Measurements from ENCODE around the gene NEK4. TPM values are rescaled to one million over a fixed set of nuclear protein-coding genes. Genes with fewer than 3 reads are reported as not detected.

The NEK4 gene
- total and polyA plus RNA-seq, 4 experiments from 2014 or later, result 7.0 to 27.9 (median 19.8) TPM

- ChIA-PET POLR2A (ENCODE audit: partially characterized antibody) (no interaction called here), CTCF (ENCODE audit: partially characterized antibody) (no interaction called here)
- H3K36me3 ChIP-seq (ENCODE audit: insufficient read depth, low read length), result no peaks in the 10 kb centered on the region
- Mint-ChIP-seq H3K27me3 (peaks cover 0 to 5% of the 10 kb centered on the region in 2 donors), H3K9me3 (no peaks in the 10 kb centered on the region), H3K36me3 (no peaks in the 10 kb centered on the region), H3K4me3 (no peak overlapping the region), H3K27ac (no peak overlapping the region), H3K4me1 (no peaks in the 10 kb centered on the region)
- H3K9me3 ChIP-seq (ENCODE audit: control insufficient read depth in 1 of 2, low read length in 2 of 2), result no peaks in the 10 kb centered on the region
- no peak for DNase-seq
- no peak overlapping the region for H3K4me3 ChIP-seq (ENCODE audit: low read length in 2 of 2)
- H3K27ac ChIP-seq (ENCODE audit: low read depth, low read length), result no peak overlapping the region
- no peaks in the 10 kb centered on the region for H3K4me1 ChIP-seq (ENCODE audit: insufficient read depth, low read length)
- no peaks in the 10 kb centered on the region for H3K27me3 ChIP-seq (ENCODE audit: insufficient read depth, low read length)
- intact Hi-C loops (cut with micrococcal nuclease), result no loop called here
These were observed 12.4 kb upstream of the NEK4 start for GRCh38 chr3:52783211-52783555.

GRCh38 chr3:52782412-52783210 lies 11.9 kb upstream of the NEK4 start:
- no peak overlapping the region for H3K27ac Mint-ChIP-seq

GRCh38 chr3:52781741-52782140 lies 11.0 kb upstream of the NEK4 start:
- CTCF ChIA-PET (ENCODE audit: partially characterized antibody), result no interaction called here
- POLR2A ChIA-PET (ENCODE audit: partially characterized antibody), result no interaction called here
- Mint-ChIP-seq H3K9me3 (no peaks in the 10 kb centered on the region), H3K36me3 (no peaks in the 10 kb centered on the region), H3K27me3 (peaks cover 0 to 5% of the 10 kb centered on the region in 2 donors), H3K4me1 (no peaks in the 10 kb centered on the region), H3K4me3 (no peak overlapping the region), H3K27ac (no peak overlapping the region)
- intact Hi-C loops (cut with micrococcal nuclease), result no loop called here
- Histone ChIP-seq H3K9me3 (ENCODE audit: control insufficient read depth in 1 of 2, low read length in 2 of 2) (no peaks in the 10 kb centered on the region), H3K36me3 (ENCODE audit: insufficient read depth, low read length) (no peaks in the 10 kb centered on the region), H3K27ac (ENCODE audit: low read depth, low read length) (no peak overlapping the region), H3K4me3 (ENCODE audit: low read length in 2 of 2) (no peak overlapping the region), H3K4me1 (ENCODE audit: insufficient read depth, low read length) (no peaks in the 10 kb centered on the region), H3K27me3 (ENCODE audit: insufficient read depth, low read length) (no peaks in the 10 kb centered on the region)
- no peak for DNase-seq

More at GRCh38 chr3:52782412-52783210, 11.9 kb upstream of the NEK4 start:
- Histone ChIP-seq H3K36me3 (ENCODE audit: insufficient read depth, low read length) (no peaks in the 10 kb centered on the region), H3K4me1 (ENCODE audit: insufficient read depth, low read length) (no peaks in the 10 kb centered on the region), H3K4me3 (ENCODE audit: low read length in 2 of 2) (no peak overlapping the region), H3K27me3 (ENCODE audit: insufficient read depth, low read length) (no peaks in the 10 kb centered on the region), H3K9me3 (ENCODE audit: control insufficient read depth in 1 of 2, low read length in 2 of 2) (no peaks in the 10 kb centered on the region), H3K27ac (ENCODE audit: low read depth, low read length) (no peak overlapping the region)
- DNase-seq, result no peak
- no peaks in the 10 kb centered on the region for H3K4me1 Mint-ChIP-seq
- POLR2A ChIA-PET (ENCODE audit: partially characterized antibody), result no interaction called here
- peaks cover 0 to 5% of the 10 kb centered on the region in 2 donors for H3K27me3 Mint-ChIP-seq
- no peaks in the 10 kb centered on the region for H3K9me3 Mint-ChIP-seq
- H3K36me3 Mint-ChIP-seq, result no peaks in the 10 kb centered on the region
- CTCF ChIA-PET (ENCODE audit: partially characterized antibody), result no interaction called here
- intact Hi-C loops (cut with micrococcal nuclease), result no loop called here
- H3K4me3 Mint-ChIP-seq, result no peak overlapping the region

GRCh38 chr3:52779837-52780585 lies 9.3 kb upstream of the NEK4 start:
- no peaks in the 10 kb centered on the region for H3K36me3 Mint-ChIP-seq
- H3K4me1 Mint-ChIP-seq, result no peaks in the 10 kb centered on the region
- no peaks in the 10 kb centered on the region for H3K9me3 Mint-ChIP-seq
- Histone ChIP-seq H3K27ac (ENCODE audit: low read depth, low read length) (no peak overlapping the region), H3K4me3 (ENCODE audit: low read length in 2 of 2) (no peak overlapping the region), H3K36me3 (ENCODE audit: insufficient read depth, low read length) (no peaks in the 10 kb centered on the region), H3K9me3 (ENCODE audit: control insufficient read depth in 1 of 2, low read length in 2 of 2) (no peaks in the 10 kb centered on the region), H3K27me3 (ENCODE audit: insufficient read depth, low read length) (no peaks in the 10 kb centered on the region), H3K4me1 (ENCODE audit: insufficient read depth, low read length) (no peaks in the 10 kb centered on the region)
- no peak overlapping the region for H3K27ac Mint-ChIP-seq
- no peak overlapping the region for H3K4me3 Mint-ChIP-seq
- peaks cover 0 to 5% of the 10 kb centered on the region in 2 donors for H3K27me3 Mint-ChIP-seq
- ChIA-PET POLR2A (ENCODE audit: partially characterized antibody) (no interaction called here), CTCF (ENCODE audit: partially characterized antibody) (no interaction called here)
- intact Hi-C loops (cut with micrococcal nuclease), result no loop called here
- DNase-seq, result no peak

GRCh38 chr3:52779011-52779836 lies 8.5 kb upstream of the NEK4 start:
- H3K4me3 ChIP-seq (ENCODE audit: low read length in 2 of 2), result no peak overlapping the region
- no peaks in the 10 kb centered on the region for H3K27me3 ChIP-seq (ENCODE audit: insufficient read depth, low read length)
- H3K4me1 Mint-ChIP-seq, result no peaks in the 10 kb centered on the region
- POLR2A ChIA-PET (ENCODE audit: partially characterized antibody), result no interaction called here
- no peak overlapping the region for H3K4me3 Mint-ChIP-seq
- H3K9me3 Mint-ChIP-seq, result no peaks in the 10 kb centered on the region
- no peaks in the 10 kb centered on the region for H3K36me3 ChIP-seq (ENCODE audit: insufficient read depth, low read length)
- no peaks in the 10 kb centered on the region for H3K4me1 ChIP-seq (ENCODE audit: insufficient read depth, low read length)
- CTCF ChIA-PET (ENCODE audit: partially characterized antibody), result no interaction called here
- no peaks in the 10 kb centered on the region for H3K36me3 Mint-ChIP-seq
- no peak for DNase-seq
- H3K27ac Mint-ChIP-seq, result no peak overlapping the region
- H3K27ac ChIP-seq (ENCODE audit: low read depth, low read length), result no peak overlapping the region
- H3K27me3 Mint-ChIP-seq, result peaks cover 0 to 2% of the 10 kb centered on the region in 2 donors
- no peaks in the 10 kb centered on the region for H3K9me3 ChIP-seq (ENCODE audit: control insufficient read depth in 1 of 2, low read length in 2 of 2)
- intact Hi-C loops (cut with micrococcal nuclease), result no loop called here

- Histone ChIP-seq H3K36me3 (ENCODE audit: insufficient read depth, low read length) (no peaks in the 10 kb centered on the region), H3K9me3 (ENCODE audit: control insufficient read depth in 1 of 2, low read length in 2 of 2) (no peaks in the 10 kb centered on the region), H3K27me3 (ENCODE audit: insufficient read depth, low read length) (no peaks in the 10 kb centered on the region), H3K4me1 (ENCODE audit: insufficient read depth, low read length) (no peaks in the 10 kb centered on the region), H3K27ac (ENCODE audit: low read depth, low read length) (no peak overlapping the region), H3K4me3 (ENCODE audit: low read length in 2 of 2) (no peak overlapping the region)
- ChIA-PET CTCF (ENCODE audit: partially characterized antibody) (no interaction called here), POLR2A (ENCODE audit: partially characterized antibody) (no interaction called here)
- no peaks in the 10 kb centered on the region for H3K9me3 Mint-ChIP-seq
- no peak for DNase-seq
- no peaks in the 10 kb centered on the region for H3K36me3 Mint-ChIP-seq
- no peaks in the 10 kb centered on the region for H3K4me1 Mint-ChIP-seq
- peaks cover 0 to 2% of the 10 kb centered on the region in 2 donors for H3K27me3 Mint-ChIP-seq
- H3K27ac Mint-ChIP-seq, result no peak overlapping the region
- intact Hi-C loops (cut with micrococcal nuclease), result no loop called here
- no peak overlapping the region for H3K4me3 Mint-ChIP-seq
These were observed 7.4 kb upstream of the NEK4 start for GRCh38 chr3:52777959-52778805.

All from CD4-positive, alpha-beta memory T cell (primary cell).